DOHH2 (cell line): ENCODE data around the gene CNTNAP2.

Source experiments
- H3F3A ChIP-seq: fragments of 200-600 bp; sonication (generic), shearing (Covaris generic); 2 replicates; pipeline ENCODE4 v1.6.0; 2016; ENCODE audit warnings: antibody characterized with exemption, mild to moderate bottlenecking; ENCODE audit not compliant: control insufficient read depth, insufficient read depth
- H3K27ac ChIP-seq: fragments of 200-600 bp; sonication (generic); 2 replicates; pipeline ENCODE4 v1.5.1; 2014; ENCODE audit warnings: low read depth, mild to moderate bottlenecking, low read length, moderate library complexity
- H3K27me3 ChIP-seq: fragments of 200-600 bp; sonication (generic); 2 replicates; pipeline ENCODE4 v1.6.1; 2014; ENCODE audit warnings: mild to moderate bottlenecking, low read length, mixed read lengths; ENCODE audit not compliant: control insufficient read depth
- H3K36me3 ChIP-seq: fragments of 200-600 bp; sonication (generic); 2 replicates; pipeline ENCODE4 v1.6.1; 2014; ENCODE audit warnings: mild to moderate bottlenecking, low read length, moderate library complexity, mixed read lengths; ENCODE audit not compliant: control insufficient read depth
- H3K4me1 ChIP-seq: fragments of 200-600 bp; sonication (generic); 2 replicates; pipeline ENCODE4 v1.6.1; 2014; ENCODE audit warnings: mild to moderate bottlenecking, low read length, mixed read lengths; ENCODE audit not compliant: control insufficient read depth
- H3K4me2 ChIP-seq: fragments of 200-600 bp; sonication (generic); 2 replicates; pipeline ENCODE4 v1.6.0; 2014; ENCODE audit warnings: mild to moderate bottlenecking, low read length, moderate library complexity
- H3K4me3 ChIP-seq: fragments of 200-600 bp; sonication (generic); 2 replicates; pipeline ENCODE4 v1.5.1; 2014; ENCODE audit warnings: mild to moderate bottlenecking, low read length, mixed read lengths
- H3K79me2 ChIP-seq: fragments of 200-600 bp; sonication (generic); 2 replicates; pipeline ENCODE4 v1.6.1; 2014; ENCODE audit warnings: mild to moderate bottlenecking, low read length, mixed read lengths; ENCODE audit not compliant: control insufficient read depth
- H3K9me2 ChIP-seq: fragments of 200-600 bp; sonication (generic); replicated peaks from 2 replicates; pipeline ENCODE4 v1.6.1; 2014; ENCODE audit warnings: mild to moderate bottlenecking, low read length, mixed read lengths; ENCODE audit not compliant: control insufficient read depth
- H3K9me3 ChIP-seq: fragments of 200-600 bp; sonication (generic); 2 replicates; pipeline ENCODE4 v1.6.1; 2014; ENCODE audit warnings: antibody characterized with exemption, low read length, mixed read lengths; ENCODE audit not compliant: control insufficient read depth, insufficient read depth
- H4K20me1 ChIP-seq: fragments of 200-600 bp; sonication (generic); 2 replicates; pipeline ENCODE4 v1.6.0; 2014; ENCODE audit warnings: low read depth, mild to moderate bottlenecking, antibody characterized with exemption, low read length, moderate library complexity; ENCODE audit not compliant: control insufficient read depth, insufficient read depth
- CTCF ChIP-seq: fragments of 200-600 bp; sonication (generic); IDR thresholded peaks from one replicate; pipeline ENCODE4 v1.5.1; 2014; ENCODE audit warnings: antibody characterized with exemption, mild to moderate bottlenecking, low read depth, low read length; ENCODE audit not compliant: poor library complexity, severe bottlenecking
- EZH2phosphoT487 ChIP-seq: fragments of 200-600 bp; sonication (generic); IDR thresholded peaks from 2 replicates; pipeline ENCODE4 v1.6.1; 2017; ENCODE audit warnings: borderline replicate concordance, mild to moderate bottlenecking, antibody characterized with exemption, low read length, moderate library complexity, mixed read lengths

CNTNAP2 gene

GRCh38 chr7:147636553-147636952 is 1520.0 kb downstream of the CNTNAP2 start:
- no peaks in the 10 kb centered on the region for H3K27me3 ChIP-seq
- H3K27ac ChIP-seq, result no peak overlapping the region
- H4K20me1 ChIP-seq, result no peaks in the 10 kb centered on the region
- no peaks in the 10 kb centered on the region for H3K36me3 ChIP-seq
- no peak overlapping the region for H3K4me2 ChIP-seq
- no peaks in the 10 kb centered on the region for H3K79me2 ChIP-seq
- TF ChIP-seq CTCF (no peak), EZH2phosphoT487 (no peak)
- H3K4me1 ChIP-seq, result no peaks in the 10 kb centered on the region
- no peaks in the 10 kb centered on the region for H3F3A ChIP-seq
- H3K4me3 ChIP-seq, result no peak overlapping the region
- no peaks in the 10 kb centered on the region for H3K9me3 ChIP-seq
- no peaks in the 10 kb centered on the region for H3K9me2 ChIP-seq

GRCh38 chr7:147638566-147638965 is 1522.0 kb downstream of the CNTNAP2 start:
- H3K4me1 ChIP-seq, result no peaks in the 10 kb centered on the region
- H3K27ac ChIP-seq, result no peak overlapping the region
- H3K9me3 ChIP-seq, result no peaks in the 10 kb centered on the region
- H3K4me3 ChIP-seq, result no peak overlapping the region
- no peaks in the 10 kb centered on the region for H4K20me1 ChIP-seq
- no peak for TF ChIP-seq EZH2phosphoT487
- no peak for TF ChIP-seq CTCF
- no peaks in the 10 kb centered on the region for H3F3A ChIP-seq
- no peak overlapping the region for H3K4me2 ChIP-seq
- no peaks in the 10 kb centered on the region for H3K36me3 ChIP-seq
- no peaks in the 10 kb centered on the region for H3K79me2 ChIP-seq
- H3K27me3 ChIP-seq, result no peaks in the 10 kb centered on the region
- no peaks in the 10 kb centered on the region for H3K9me2 ChIP-seq

- Histone ChIP-seq H3F3A (no peaks in the 10 kb centered on the region), H3K9me2 (no peaks in the 10 kb centered on the region), H3K79me2 (no peaks in the 10 kb centered on the region), H3K4me1 (no peaks in the 10 kb centered on the region), H3K9me3 (no peaks in the 10 kb centered on the region), H3K36me3 (no peaks in the 10 kb centered on the region), H4K20me1 (no peaks in the 10 kb centered on the region), H3K4me2 (no peak overlapping the region), H3K4me3 (no peak overlapping the region), H3K27ac (no peak overlapping the region), H3K27me3 (no peaks in the 10 kb centered on the region)
- TF ChIP-seq CTCF (no peak), EZH2phosphoT487 (no peak)
Measured at GRCh38 chr7:147639037-147639436, 1522.4 kb downstream of the CNTNAP2 start.

- no peaks in the 10 kb centered on the region for H4K20me1 ChIP-seq
- H3K36me3 ChIP-seq, result no peaks in the 10 kb centered on the region
- no peaks in the 10 kb centered on the region for H3K4me1 ChIP-seq
- H3K79me2 ChIP-seq, result no peaks in the 10 kb centered on the region
- H3K9me2 ChIP-seq, result no peaks in the 10 kb centered on the region
- no peaks in the 10 kb centered on the region for H3K27me3 ChIP-seq
- H3K4me2 ChIP-seq, result no peak overlapping the region
- H3F3A ChIP-seq, result no peaks in the 10 kb centered on the region
- TF ChIP-seq EZH2phosphoT487 (no peak), CTCF (no peak)
- H3K9me3 ChIP-seq, result no peaks in the 10 kb centered on the region
- H3K27ac ChIP-seq, result no peak overlapping the region
- H3K4me3 ChIP-seq, result no peak overlapping the region
Measured at GRCh38 chr7:147639751-147640150, 1523.2 kb downstream of the CNTNAP2 start.
